K562 (cell line): Measurements from ENCODE around the gene RFNG. TPM values are rescaled to one million over a fixed set of nuclear protein-coding genes. Genes with fewer than 3 reads are reported as not detected.

ENCODE experiments used
- BRF2 ChIP-seq: IDR thresholded peaks from 3 replicates; pipeline ENCODE4 v1.6.1; 2011; ENCODE audit warnings: borderline replicate concordance, mild to moderate bottlenecking; ENCODE audit not compliant: insufficient read length, insufficient read depth
- CEBPB ChIP-seq: fragments of 450-650 bp; IDR thresholded peaks from 2 replicates; pipeline ENCODE4 v1.6.1; 2016; ENCODE audit warnings: missing genetic modification characterization, missing compliant biosample characterization
- CREB5 ChIP-seq: fragments of 250-450 bp; sonication (Bioruptor Pico); IDR thresholded peaks from 2 replicates; pipeline ENCODE4 v1.5.0; 2020; ENCODE audit warnings: mild to moderate bottlenecking
- GATAD2B ChIP-seq: fragments of 450-650 bp; IDR thresholded peaks from 2 replicates; pipeline ENCODE4 v1.6.1; 2017; ENCODE audit warnings: mild to moderate bottlenecking, borderline replicate concordance
- GTF2E2 ChIP-seq: fragments of 200-800 bp; sonication (Bioruptor generic); IDR thresholded peaks from 2 replicates; pipeline ENCODE4 v1.6.1; 2016; ENCODE audit warnings: missing genetic modification characterization, missing compliant biosample characterization
- HBP1 ChIP-seq: fragments of 450-650 bp; formaldehyde crosslinking; IDR thresholded peaks from 2 replicates; pipeline ENCODE4 v1.4.0; 2022; ENCODE audit warnings: missing genetic modification characterization
- HMBOX1 ChIP-seq: sonication (generic); IDR thresholded peaks from 2 replicates; pipeline ENCODE4 v1.6.1; 2016
- NFE2 ChIP-seq: IDR thresholded peaks from 2 replicates; pipeline ENCODE4 v1.6.1; 2014; ENCODE audit warnings: antibody characterized with exemption, low read depth
- PCBP2 ChIP-seq: fragments of 200-400 bp; formaldehyde crosslinking; IDR thresholded peaks from 2 replicates; pipeline ENCODE4 v1.6.1; 2018; ENCODE audit warnings: low read length, low read depth, mild to moderate bottlenecking, moderate library complexity; ENCODE audit not compliant: poor library complexity, severe bottlenecking
- POLR2AphosphoS2 ChIP-seq: IDR thresholded peaks from 2 replicates; pipeline ENCODE4 v1.6.1; 2012; ENCODE audit warnings: low read length, improper control_type of control experiment
- POLR2G ChIP-seq: fragments of 200-400 bp; formaldehyde crosslinking; IDR thresholded peaks from 2 replicates; pipeline ENCODE4 v1.6.1; 2017; ENCODE audit warnings: low read depth, mild to moderate bottlenecking, antibody characterized with exemption, low read length, moderate library complexity
- RUNX1 ChIP-seq: sonication (generic); IDR thresholded peaks from 2 replicates; pipeline ENCODE4 v1.6.1; 2016; ENCODE audit warnings: antibody characterized with exemption, low read depth
- SIN3A ChIP-seq, 2 experiments: fragments of 150-350 bp in 1 of 2; IDR thresholded peaks; 2 replicates each; pipeline ENCODE4 v1.6.1; 2011 to 2016; ENCODE audit warnings: borderline replicate concordance in 2 of 2, low read depth in 2 of 2, low read length in 2 of 2, mild to moderate bottlenecking in 2 of 2, moderate library complexity in 2 of 2; ENCODE audit not compliant: control insufficient read depth in 1 of 2
- SREBF1 ChIP-seq: fragments of 150-350 bp; IDR thresholded peaks from 2 replicates; pipeline ENCODE4 v1.6.1; 2014; ENCODE audit warnings: antibody characterized with exemption, low read depth, low read length, borderline replicate concordance
- SRSF3 ChIP-seq: fragments of 200-400 bp; formaldehyde crosslinking; IDR thresholded peaks from 2 replicates; pipeline ENCODE4 v1.6.1; 2016; ENCODE audit warnings: mild to moderate bottlenecking, low read length, moderate library complexity; ENCODE audit not compliant: insufficient read depth
- TBL1XR1 ChIP-seq, 2 experiments: IDR thresholded peaks; 2 replicates each; pipeline ENCODE4 v1.6.1; 2012; ENCODE audit warnings: improper control_type of control experiment in 2 of 2, low read length in 2 of 2, mild to moderate bottlenecking in 1 of 2
- THRAP3 ChIP-seq: fragments of 450-650 bp; IDR thresholded peaks from 2 replicates; pipeline ENCODE4 v1.6.1; 2016; ENCODE audit warnings: mild to moderate bottlenecking, inconsistent platforms, borderline replicate concordance
- ZNF696 ChIP-seq: fragments of 250-450 bp; sonication (Bioruptor Pico); conservative IDR thresholded peaks from 2 replicates; pipeline ENCODE4 v1.4.0; 2020; ENCODE audit warnings: mild to moderate bottlenecking, moderate library complexity
- ZNF79 ChIP-seq: fragments of 250-450 bp; sonication (Bioruptor Pico); IDR thresholded peaks from 2 replicates; pipeline ENCODE4 v1.4.0; 2020; ENCODE audit warnings: low read depth, mild to moderate bottlenecking, moderate library complexity
- polyA plus RNA-seq, 8 experiments: library from polyadenylated mRNA; depleted of rRNA in 4 of 8; stranded (reverse) in 5 of 8; unstranded in 3 of 8; fragments of >200 nt; fragmentation: Nextera tagmentation in 2 of 8; fragmentation: Illumina TruSeq in 1 of 8; extraction: Ambion mirVana in 2 of 8; extraction: Trizol in 1 of 8; gene quantifications; 2 replicates each; pipeline versions ENCODE4 v1.2.1 to v1.2.3, GENCODE V29; 2011 to 2014; ENCODE audit warnings: inconsistent platforms in 1 of 8, missing spikeins in 1 of 8
- total RNA-seq, 7 experiments: library from RNA; depleted of rRNA in 6 of 7; stranded (reverse); fragments of >200 nt in 6 of 7; fragmentation: Illumina TruSeq in 2 of 7; extraction: Trizol in 2 of 7; gene quantifications; 2 replicates each; pipeline versions ENCODE4 v1.2.1 to v1.2.3, GENCODE V29; 2011 to 2021; ENCODE audit warnings: low replicate concordance in 1 of 7

Gene RFNG
- total and polyA plus RNA-seq, 9 of the 15 experiments (the other 6 are each of a cell fraction or from before 2014, with no cell fraction given): 0.32 to 32.8 (median 9.5) TPM

GRCh38 chr17:82076018-82076784 lies 24.6 kb upstream of the RFNG start (continued):
- TF ChIP-seq ZNF79 (CRISPR knock-in tag) (no peak), GATAD2B (no peak), HMBOX1 (peak; percentile 35; the same call in 1 of the 2 replicates), POLR2G (peak; percentile 69), GTF2E2 (tag) (no peak), SREBF1 (no peak), CEBPB (tag) (0 out of 2 replicates have a peak, but pooled peaks have one; percentile 40), PCBP2 (no peak), BRF2 (no peak), THRAP3 (no peak), ZNF696 (CRISPR knock-in tag) (no peak), SRSF3 (no peak), SIN3A (IDR thresholded peaks at IDR 0.05; ENCODE audit: borderline replicate concordance in 2 of 2, control insufficient read depth in 1 of 2, low read depth in 2 of 2, low read length in 2 of 2) (peak in 1 of 2 experiments; percentile 83; a peak in 2 of 4 replicates), NFE2 (no peak), RUNX1 (no peak), HBP1 (CRISPR knock-in tag) (no peak), POLR2AphosphoS2 (no peak), CREB5 (CRISPR knock-in tag) (no peak), TBL1XR1 (IDR thresholded peaks at IDR 0.05; ENCODE audit: low read length in 2 of 2) (0 out of 4 replicates have a peak, but pooled peaks of 1 of the 2 experiments have one; percentile 20)
